MM.1S (cell line): ENCODE data around the gene PIK3CD.

Experiments
- DNase-seq: peaks from one replicate; pipeline ENCODE4 v3.0.0-alpha.2; 2015
- H2AFZ ChIP-seq: fragments of 300-600 bp; sonication (generic); 2 replicates; pipeline ENCODE4 v1.6.0; 2016; ENCODE audit warnings: antibody characterized with exemption, low read length
- H3F3A ChIP-seq: fragments of 300-600 bp; sonication (generic); 2 replicates; pipeline ENCODE4 v1.6.1; 2016; ENCODE audit warnings: mild to moderate bottlenecking, antibody characterized with exemption, low read length, moderate library complexity, mixed read lengths; ENCODE audit not compliant: insufficient read depth
- H3K27ac ChIP-seq: fragments of 300-600 bp; sonication (generic); 2 replicates; pipeline ENCODE4 v1.5.1; 2016; ENCODE audit warnings: mild to moderate bottlenecking, low read length
- H3K27me3 ChIP-seq: fragments of 300-600 bp; sonication (generic); replicated peaks from 2 replicates; pipeline ENCODE4 v1.6.0; 2016; ENCODE audit warnings: low read length; ENCODE audit not compliant: insufficient read depth
- H3K36me3 ChIP-seq: fragments of 300-600 bp; sonication (generic); replicated peaks from 2 replicates; pipeline ENCODE4 v1.6.1; 2016; ENCODE audit warnings: mild to moderate bottlenecking, low read length, mixed read lengths; ENCODE audit not compliant: insufficient read depth
- H3K4me1 ChIP-seq: fragments of 300-600 bp; sonication (generic); 2 replicates; pipeline ENCODE4 v1.6.1; 2016; ENCODE audit warnings: low read length, mixed read lengths
- H3K4me2 ChIP-seq: fragments of 300-600 bp; sonication (generic); 2 replicates; pipeline ENCODE4 v1.6.0; 2016; ENCODE audit warnings: low read depth, low read length
- H3K4me3 ChIP-seq: fragments of 300-600 bp; sonication (generic); 2 replicates; pipeline ENCODE4 v1.5.1; 2016; ENCODE audit warnings: low read length, mixed read lengths
- H3K79me2 ChIP-seq: fragments of 300-600 bp; sonication (generic); 2 replicates; pipeline ENCODE4 v1.6.1; 2016; ENCODE audit warnings: mixed run types, low read length, mixed read lengths
- H3K9ac ChIP-seq: fragments of 300-600 bp; sonication (generic); 2 replicates; pipeline ENCODE4 v1.6.1; 2016; ENCODE audit warnings: low read length, mixed read lengths
- H3K9me2 ChIP-seq: fragments of 300-600 bp; sonication (generic); replicated peaks from 2 replicates; pipeline ENCODE4 v1.6.1; 2016; ENCODE audit warnings: mild to moderate bottlenecking, low read length, mixed read lengths; ENCODE audit not compliant: insufficient read depth
- H3K9me3 ChIP-seq: fragments of 300-600 bp; sonication (generic); replicated peaks from 2 replicates; pipeline ENCODE4 v1.6.1; 2016; ENCODE audit warnings: mild to moderate bottlenecking, low read length, mixed read lengths; ENCODE audit not compliant: insufficient read depth
- H4K20me1 ChIP-seq: fragments of 300-600 bp; sonication (generic); 2 replicates; pipeline ENCODE4 v1.6.1; 2016; ENCODE audit warnings: mild to moderate bottlenecking, low read length, moderate library complexity, mixed read lengths; ENCODE audit not compliant: insufficient read depth
- EZH2 ChIP-seq: fragments of 300-600 bp; sonication (generic); optimal IDR thresholded peaks from 2 replicates; pipeline ENCODE3; 2017; ENCODE audit warnings: low read depth, mild to moderate bottlenecking, antibody characterized with exemption, low read length, mixed read lengths
- EZH2phosphoT487 ChIP-seq: fragments of 300-600 bp; sonication (generic); IDR thresholded peaks from 2 replicates; pipeline ENCODE4 v1.6.1; 2018; ENCODE audit warnings: antibody characterized with exemption, low read length
- TF ChIP-seq, protein P1 (sequence below): fragments of 300-600 bp; sonication (generic); IDR thresholded peaks from 2 replicates; pipeline ENCODE4 v1.5.1; 2016; ENCODE audit warnings: antibody characterized with exemption, low read length, mixed read lengths

Gene PIK3CD

DNA sequence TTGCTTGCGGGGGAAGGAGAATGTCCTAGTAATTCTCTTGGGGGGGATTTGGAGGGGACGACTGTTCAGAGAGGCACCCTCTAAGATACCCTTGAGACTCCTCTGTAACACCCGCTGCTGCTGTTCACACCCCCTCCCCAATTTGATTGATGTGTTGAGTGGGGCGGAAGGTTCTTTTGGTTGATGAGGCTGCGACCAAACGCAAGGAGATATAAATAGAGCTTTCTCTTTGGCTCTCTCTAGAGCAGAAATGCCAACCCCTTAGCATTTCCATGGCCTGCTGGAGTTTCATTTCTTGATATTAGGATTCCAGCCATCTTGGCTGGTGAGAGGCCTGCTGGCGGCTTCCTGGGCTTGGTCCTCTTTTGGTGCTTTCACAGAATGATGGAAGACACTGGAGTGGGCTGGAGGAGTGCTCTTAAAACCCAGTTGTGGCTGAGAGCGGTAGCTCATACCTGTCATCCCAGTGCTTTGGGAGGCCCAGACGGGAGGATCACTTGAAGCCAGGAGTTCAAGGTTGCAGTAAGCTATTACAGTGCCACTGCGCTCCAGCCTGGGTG lies 2.0 kb downstream of the PIK3CD start:
- Histone ChIP-seq H3K9ac (no peak overlapping the region), H2AFZ (no peak overlapping the region), H3K79me2 (no peaks in the 10 kb centered on the region), H3K36me3 (no peaks in the 10 kb centered on the region), H3K27me3 (peaks cover 88% of the 10 kb centered on the region), H3K4me1 (no peaks in the 10 kb centered on the region), H3K27ac (no peak overlapping the region), H3K4me2 (no peak overlapping the region), H3K9me2 (no peaks in the 10 kb centered on the region), H4K20me1 (no peaks in the 10 kb centered on the region), H3K9me3 (no peaks in the 10 kb centered on the region), H3F3A (no peaks in the 10 kb centered on the region), H3K4me3 (no peak overlapping the region)
- DNase-seq, result no peak
- TF ChIP-seq EZH2phosphoT487 (no peak), EZH2 (no peak)
- TF ChIP-seq, protein P1, sequence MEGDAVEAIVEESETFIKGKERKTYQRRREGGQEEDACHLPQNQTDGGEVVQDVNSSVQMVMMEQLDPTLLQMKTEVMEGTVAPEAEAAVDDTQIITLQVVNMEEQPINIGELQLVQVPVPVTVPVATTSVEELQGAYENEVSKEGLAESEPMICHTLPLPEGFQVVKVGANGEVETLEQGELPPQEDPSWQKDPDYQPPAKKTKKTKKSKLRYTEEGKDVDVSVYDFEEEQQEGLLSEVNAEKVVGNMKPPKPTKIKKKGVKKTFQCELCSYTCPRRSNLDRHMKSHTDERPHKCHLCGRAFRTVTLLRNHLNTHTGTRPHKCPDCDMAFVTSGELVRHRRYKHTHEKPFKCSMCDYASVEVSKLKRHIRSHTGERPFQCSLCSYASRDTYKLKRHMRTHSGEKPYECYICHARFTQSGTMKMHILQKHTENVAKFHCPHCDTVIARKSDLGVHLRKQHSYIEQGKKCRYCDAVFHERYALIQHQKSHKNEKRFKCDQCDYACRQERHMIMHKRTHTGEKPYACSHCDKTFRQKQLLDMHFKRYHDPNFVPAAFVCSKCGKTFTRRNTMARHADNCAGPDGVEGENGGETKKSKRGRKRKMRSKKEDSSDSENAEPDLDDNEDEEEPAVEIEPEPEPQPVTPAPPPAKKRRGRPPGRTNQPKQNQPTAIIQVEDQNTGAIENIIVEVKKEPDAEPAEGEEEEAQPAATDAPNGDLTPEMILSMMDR, result no peak

DNA sequence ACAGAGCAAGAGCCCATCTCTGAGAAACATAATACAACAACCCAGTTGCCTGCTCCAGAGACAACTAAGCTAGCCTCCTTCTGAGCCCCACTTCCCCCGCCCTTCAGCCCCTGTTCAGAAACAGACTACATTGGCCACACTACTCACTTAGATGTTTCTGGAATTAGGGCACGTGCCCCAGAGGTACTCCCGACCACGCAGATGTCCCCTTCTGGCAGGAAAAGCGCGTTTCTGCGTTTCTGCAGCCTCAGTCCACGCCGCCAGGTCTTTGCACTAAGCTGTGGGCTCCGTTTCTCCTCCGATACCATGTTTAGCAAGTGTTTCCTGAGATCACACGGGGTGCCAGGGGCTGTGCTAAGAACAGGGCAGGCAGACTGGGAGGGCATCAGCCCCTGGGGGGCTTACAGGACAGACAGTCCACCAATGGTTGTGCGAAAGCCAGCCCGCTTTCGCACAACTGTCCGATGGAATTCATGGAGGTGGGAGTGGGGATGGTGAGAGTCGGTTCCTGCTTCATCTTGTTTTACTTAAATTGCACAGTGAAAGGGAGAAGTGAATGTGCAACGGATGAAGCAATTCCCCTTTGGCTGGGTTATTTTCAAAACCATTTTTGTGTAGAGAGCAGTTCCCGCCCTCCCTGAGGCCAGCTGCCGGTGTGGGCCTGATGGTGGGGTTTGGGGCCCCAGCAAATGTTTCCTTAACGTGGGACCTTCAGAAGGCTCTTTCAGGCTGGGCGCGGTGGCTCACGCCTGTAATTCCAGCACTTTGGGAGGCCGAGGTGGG lies 2.7 kb downstream of the PIK3CD start:
- no peaks in the 10 kb centered on the region for H3K79me2 ChIP-seq
- H3K36me3 ChIP-seq, result no peaks in the 10 kb centered on the region
- no peaks in the 10 kb centered on the region for H4K20me1 ChIP-seq
- no peak overlapping the region for H3K9ac ChIP-seq
- no peaks in the 10 kb centered on the region for H3K4me1 ChIP-seq
- no peak overlapping the region for H3K27ac ChIP-seq
- no peak overlapping the region for H3K4me2 ChIP-seq
- no peaks in the 10 kb centered on the region for H3F3A ChIP-seq
- no peaks in the 10 kb centered on the region for H3K9me2 ChIP-seq
- no peaks in the 10 kb centered on the region for H3K9me3 ChIP-seq
- H2AFZ ChIP-seq, result no peak overlapping the region
- TF ChIP-seq, protein P1, result no peak
- TF ChIP-seq EZH2 (no peak), EZH2phosphoT487 (no peak)
- no peak for DNase-seq
- no peak overlapping the region for H3K4me3 ChIP-seq
- H3K27me3 ChIP-seq, result peaks cover 90% of the 10 kb centered on the region

DNA sequence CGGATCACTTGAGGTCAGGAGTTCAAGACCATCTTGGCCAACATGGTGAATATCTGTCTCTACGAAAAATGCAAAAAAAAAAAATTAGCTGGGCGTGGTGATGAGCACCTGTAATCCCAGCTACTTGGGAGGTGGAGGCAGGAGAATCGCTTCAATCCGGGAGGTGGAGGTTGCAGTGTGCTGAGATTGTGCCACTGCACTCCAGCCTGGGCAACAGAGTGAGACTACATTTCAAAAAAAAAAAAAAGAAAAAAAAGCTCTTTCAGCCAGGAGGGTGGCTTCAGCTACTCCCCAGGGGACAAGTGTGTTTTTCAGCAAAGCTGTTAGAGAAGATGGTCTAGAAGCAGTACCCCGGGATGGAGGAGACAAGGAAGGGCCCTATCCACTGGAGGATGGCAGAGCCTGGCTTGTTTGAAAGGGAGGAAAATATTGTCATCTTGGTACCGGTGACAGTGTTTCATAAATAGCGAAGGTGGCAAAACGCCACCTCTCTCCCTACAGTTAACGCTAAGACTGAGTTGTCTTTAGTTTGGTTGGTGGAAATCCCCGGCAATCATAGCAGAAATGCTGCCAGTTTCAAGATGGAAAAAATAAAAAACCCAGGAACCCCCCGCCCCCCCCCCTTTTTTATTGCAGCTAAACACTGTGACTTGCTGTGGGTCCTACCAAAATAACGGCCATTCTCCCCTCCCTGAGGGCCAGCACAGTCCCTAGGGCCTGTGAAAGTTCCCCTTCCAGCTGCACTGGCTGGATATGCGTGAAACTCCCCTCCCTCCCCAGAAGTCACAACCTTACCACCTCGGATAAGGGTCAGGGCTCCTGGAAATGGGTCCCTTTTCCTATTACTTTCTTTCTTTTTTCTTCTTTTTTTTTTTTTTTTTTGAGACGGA lies 3.5 kb downstream of the PIK3CD start:
- H3K4me2 ChIP-seq, result no peak overlapping the region
- TF ChIP-seq, protein P1, result no peak
- TF ChIP-seq EZH2, result no peak
- no peak for TF ChIP-seq EZH2phosphoT487
- no peaks in the 10 kb centered on the region for H3F3A ChIP-seq
- peak; percentile 9 for DNase-seq
- H3K9me2 ChIP-seq, result no peaks in the 10 kb centered on the region
- H3K9me3 ChIP-seq, result no peaks in the 10 kb centered on the region
- no peaks in the 10 kb centered on the region for H3K36me3 ChIP-seq
- no peaks in the 10 kb centered on the region for H3K4me1 ChIP-seq
- peaks cover 90% of the 10 kb centered on the region for H3K27me3 ChIP-seq
- H3K4me3 ChIP-seq, result no peak overlapping the region
- H4K20me1 ChIP-seq, result no peaks in the 10 kb centered on the region
- no peak overlapping the region for H2AFZ ChIP-seq
- no peak overlapping the region for H3K9ac ChIP-seq
- H3K27ac ChIP-seq, result no peak overlapping the region
- H3K79me2 ChIP-seq, result no peaks in the 10 kb centered on the region
